HG02840 (cell line): ENCODE data around the gene MIGA2.
"Not testable (repeated sequence)": the region's sequence is repeated elsewhere in the genome, so short reads cannot be mapped to it uniquely, and the experiment has no call there.

ENCODE experiments used
- ATAC-seq: cut with Tn5 transposase; IDR thresholded peaks from one replicate; pipeline ENCODE4 v1.9.1; 2021; ENCODE audit warnings: mild to moderate bottlenecking, moderate library complexity, moderate number of reproducible peaks; ENCODE audit not compliant: unreplicated experiment, low FRiP score

MIGA2 gene

DNA sequence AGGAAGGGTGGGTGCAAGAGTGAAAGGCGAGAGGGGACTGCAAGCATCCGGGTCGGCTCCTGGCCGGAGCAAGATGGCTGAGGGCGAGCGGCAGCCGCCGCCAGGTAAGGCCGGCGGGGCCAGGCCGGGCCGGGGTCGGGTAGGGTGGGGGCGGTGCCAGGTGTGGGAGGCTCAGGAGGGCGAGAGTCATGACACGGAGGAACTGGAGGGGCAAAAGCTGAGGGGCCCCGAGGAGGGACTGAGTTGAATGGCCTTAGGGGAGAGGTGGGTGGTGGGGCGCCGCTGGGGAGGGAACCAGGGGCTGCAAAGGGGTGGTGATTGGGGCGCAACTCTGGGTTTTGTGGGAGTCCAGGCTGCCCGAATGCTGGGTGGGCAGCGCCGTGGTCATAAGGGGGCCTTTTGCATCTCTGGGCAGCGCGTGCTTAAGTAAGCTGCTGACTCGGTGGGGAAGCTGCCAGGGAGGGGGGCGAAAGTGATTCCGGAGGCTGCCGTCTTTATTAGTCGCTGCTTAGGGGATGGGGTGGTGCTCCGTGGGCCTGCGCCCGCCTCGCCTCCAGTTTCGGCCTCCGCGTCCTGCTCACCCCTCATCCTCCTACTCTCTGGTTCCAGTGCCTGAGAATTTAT, 75.2 kb downstream of the MIGA2 start:
- ATAC-seq, result no peak

DNA sequence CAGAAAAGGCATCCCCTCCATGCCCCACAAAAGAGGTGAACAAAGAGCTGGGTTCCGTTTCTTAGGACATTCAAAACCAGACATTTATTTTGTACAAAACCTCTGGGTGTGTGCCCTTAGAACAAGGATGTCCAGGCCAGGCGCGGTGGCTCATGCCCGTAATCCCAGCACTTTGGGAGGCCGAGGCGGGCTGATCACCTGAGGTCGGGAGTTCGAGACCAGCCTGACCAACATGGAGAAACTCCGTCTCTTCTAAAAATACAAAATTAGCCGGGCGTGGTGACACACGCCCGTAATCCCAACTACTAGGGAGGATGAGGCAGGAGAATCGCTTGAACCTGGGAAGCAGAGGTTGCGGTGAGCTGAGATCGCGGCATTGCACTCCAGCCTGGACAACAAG, 76.1 kb downstream of the MIGA2 start:
- not testable (repeated sequence) for ATAC-seq

DNA sequence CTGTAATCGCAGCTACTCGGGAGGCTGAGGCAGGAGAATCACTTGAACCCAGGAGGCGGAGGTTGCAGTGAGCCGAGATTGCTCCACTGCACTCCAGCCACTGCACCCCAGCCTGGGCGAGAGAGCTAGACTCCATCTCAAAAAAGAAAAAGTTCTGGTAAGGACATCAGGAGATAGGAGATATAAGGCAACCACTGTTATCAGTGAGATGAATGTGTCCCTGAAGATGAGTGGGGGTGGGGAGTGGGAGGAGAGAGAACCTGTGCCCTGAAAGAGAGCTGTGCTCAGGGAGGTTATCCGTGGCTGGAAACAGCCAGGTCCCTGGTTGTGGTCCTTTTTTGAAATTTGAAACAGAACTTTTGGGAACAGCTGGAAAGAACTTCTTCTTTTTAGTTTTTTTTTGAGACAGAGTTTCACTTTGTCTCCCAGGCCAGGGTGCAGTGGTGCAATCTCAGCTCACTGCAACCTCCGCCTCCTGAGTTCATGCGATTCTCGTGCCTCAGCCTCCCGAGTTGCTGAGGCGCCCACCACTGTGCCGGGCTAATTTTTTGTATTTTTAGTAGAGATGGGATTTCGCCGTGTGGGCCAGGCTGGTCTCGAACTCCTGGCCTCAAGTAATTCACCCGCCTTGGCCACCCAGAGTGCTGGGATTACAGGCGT, 77.3 kb downstream of the MIGA2 start:
- ATAC-seq, result no peak

DNA sequence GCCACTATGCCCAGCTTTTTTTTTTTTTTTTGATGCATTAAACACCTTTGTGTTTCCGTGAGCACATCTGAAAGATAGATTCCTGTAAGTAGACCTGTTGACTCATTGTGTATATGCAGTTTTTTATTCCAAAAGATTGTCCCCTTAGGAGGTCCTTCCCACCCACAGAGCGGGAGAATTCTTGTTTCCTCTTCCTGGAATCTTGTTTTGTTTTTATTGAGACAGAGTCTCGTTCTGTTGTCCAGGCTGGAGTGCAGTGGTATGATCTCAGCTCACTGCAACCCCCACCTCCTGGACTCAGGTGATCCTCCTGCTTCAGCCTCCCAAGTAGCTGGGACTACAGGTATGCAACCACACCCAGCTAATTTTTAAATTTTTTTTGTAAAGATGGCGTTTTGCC, 82.4 kb downstream of the MIGA2 start:
- no peak for ATAC-seq

DNA sequence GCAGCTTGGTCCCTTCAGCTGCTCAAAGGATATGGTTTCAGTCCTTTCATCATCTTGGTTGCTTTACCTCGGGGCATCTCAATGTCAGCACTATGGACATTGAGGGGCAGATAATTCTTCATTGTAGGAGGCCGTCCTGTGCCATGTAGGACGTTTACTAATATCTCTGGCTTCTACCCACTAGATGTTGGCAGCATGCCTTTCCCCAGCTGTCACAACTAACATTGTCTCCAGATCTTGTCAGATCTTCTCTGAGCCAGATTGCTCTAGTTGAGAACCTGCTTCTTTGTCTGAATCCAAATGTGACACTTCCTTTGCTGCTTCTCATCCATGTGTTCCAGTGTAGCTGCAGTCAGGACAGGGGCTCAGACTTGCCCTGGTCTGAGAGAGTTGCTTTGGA, 85.1 kb downstream of the MIGA2 start:
- ATAC-seq, result no peak
